GM12891 (cell line): ENCODE data around the gene MPL.

Source experiments
- PAX5 ChIP-seq: IDR thresholded peaks from 2 replicates; pipeline ENCODE4 v1.6.1; 2011; ENCODE audit warnings: low read length, moderate library complexity, mild to moderate bottlenecking; ENCODE audit not compliant: insufficient read depth, severe bottlenecking
- POLR2A ChIP-seq: IDR thresholded peaks from 2 replicates; pipeline ENCODE4 v1.6.1; 2011; ENCODE audit warnings: low read depth, low read length, control low read depth
- POLR2AphosphoS5 ChIP-seq: IDR thresholded peaks from 2 replicates; pipeline ENCODE4 v1.6.1; 2011; ENCODE audit warnings: low read depth, low read length, control low read depth
- SPI1 ChIP-seq: IDR thresholded peaks from 2 replicates; pipeline ENCODE4 v1.6.1; 2011; ENCODE audit warnings: low read depth, low read length, control low read depth
- TAF1 ChIP-seq: IDR thresholded peaks from 2 replicates; pipeline ENCODE4 v1.6.1; 2011; ENCODE audit warnings: low read depth, low read length, control low read depth

DNA sequence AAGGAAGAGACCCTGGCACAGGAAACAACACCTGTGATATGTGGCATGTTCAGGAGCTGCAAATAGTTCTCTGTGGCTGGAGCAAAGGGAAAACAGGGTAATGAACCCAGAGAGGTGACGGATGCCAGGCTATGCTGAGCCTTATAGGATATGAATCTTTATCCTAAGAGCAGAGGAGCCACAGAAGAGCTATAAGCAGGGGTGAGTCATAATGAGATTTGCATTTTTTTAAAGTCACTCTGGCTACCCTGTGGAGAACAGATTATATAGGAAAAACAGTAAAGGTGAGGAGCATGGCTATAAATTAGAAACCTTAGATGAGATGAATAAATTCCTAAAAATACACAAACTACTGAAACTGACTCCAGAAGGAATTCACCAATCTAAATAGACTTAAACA is 12.8 kb upstream of the MPL start:
- TF ChIP-seq POLR2AphosphoS5 (no peak), POLR2A (no peak), PAX5 (no peak), SPI1 (no peak), TAF1 (no peak)
